LNCAP (cell line): ENCODE results near the gene RNPS1.

Experiments used
- TF ChIP-seq, protein P1 (sequence below): fragments of 450-650 bp; IDR thresholded peaks from 2 replicates; pipeline ENCODE4 v1.5.1; 2017; ENCODE audit warnings: mild to moderate bottlenecking

RNPS1 gene

GRCh38 chr16:2278956-2279800 is 11.3 kb upstream of the RNPS1 start:
- TF ChIP-seq, protein P1, sequence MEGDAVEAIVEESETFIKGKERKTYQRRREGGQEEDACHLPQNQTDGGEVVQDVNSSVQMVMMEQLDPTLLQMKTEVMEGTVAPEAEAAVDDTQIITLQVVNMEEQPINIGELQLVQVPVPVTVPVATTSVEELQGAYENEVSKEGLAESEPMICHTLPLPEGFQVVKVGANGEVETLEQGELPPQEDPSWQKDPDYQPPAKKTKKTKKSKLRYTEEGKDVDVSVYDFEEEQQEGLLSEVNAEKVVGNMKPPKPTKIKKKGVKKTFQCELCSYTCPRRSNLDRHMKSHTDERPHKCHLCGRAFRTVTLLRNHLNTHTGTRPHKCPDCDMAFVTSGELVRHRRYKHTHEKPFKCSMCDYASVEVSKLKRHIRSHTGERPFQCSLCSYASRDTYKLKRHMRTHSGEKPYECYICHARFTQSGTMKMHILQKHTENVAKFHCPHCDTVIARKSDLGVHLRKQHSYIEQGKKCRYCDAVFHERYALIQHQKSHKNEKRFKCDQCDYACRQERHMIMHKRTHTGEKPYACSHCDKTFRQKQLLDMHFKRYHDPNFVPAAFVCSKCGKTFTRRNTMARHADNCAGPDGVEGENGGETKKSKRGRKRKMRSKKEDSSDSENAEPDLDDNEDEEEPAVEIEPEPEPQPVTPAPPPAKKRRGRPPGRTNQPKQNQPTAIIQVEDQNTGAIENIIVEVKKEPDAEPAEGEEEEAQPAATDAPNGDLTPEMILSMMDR: no peak

GRCh38 chr16:2278272-2278608 is 10.3 kb upstream of the RNPS1 start:
- TF ChIP-seq, protein P1: no peak

GRCh38 chr16:2277466-2278271 is 9.7 kb upstream of the RNPS1 start:
- TF ChIP-seq, protein P1: no peak

DNA sequence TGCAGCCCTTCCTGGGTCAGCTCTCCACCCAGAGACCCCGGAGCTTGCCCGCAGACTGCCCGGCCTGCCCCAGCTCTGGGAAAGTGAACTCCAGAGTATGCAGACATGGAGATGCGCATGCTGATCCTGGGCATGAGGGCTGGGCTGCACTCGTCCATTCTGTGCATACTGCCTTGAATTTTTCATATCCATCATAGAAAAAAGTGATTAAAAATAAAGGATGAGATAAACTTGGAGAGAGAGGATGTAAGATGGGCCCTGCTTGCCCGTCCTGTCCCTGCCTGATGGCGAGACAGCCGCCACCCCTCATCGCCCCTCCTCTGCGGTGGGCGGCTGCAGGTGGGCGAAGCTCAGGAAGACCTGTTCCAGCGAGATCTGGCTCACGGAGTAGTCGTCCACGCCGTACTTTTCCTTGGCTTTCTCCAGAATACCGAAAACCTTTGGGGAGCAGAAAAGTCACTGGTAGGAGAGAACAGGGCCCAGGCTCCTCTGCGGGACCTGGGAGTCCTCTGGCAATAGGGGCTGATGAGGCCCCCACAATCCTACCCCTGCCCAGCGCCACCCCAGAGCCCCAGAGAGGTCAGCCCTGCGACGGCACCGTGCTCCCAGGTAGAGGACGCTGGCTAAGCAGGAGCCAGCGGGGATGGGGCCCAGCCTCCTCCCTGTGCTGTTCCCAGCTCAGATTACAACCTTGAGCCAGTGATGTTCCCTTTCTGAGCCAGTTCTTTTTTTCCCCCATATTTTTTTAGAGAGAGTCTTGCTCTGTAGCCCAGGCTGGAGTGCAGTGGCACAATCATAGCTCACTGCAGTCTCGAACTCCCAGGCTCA is 8.7 kb upstream of the RNPS1 start:
- TF ChIP-seq, protein P1: no peak

DNA sequence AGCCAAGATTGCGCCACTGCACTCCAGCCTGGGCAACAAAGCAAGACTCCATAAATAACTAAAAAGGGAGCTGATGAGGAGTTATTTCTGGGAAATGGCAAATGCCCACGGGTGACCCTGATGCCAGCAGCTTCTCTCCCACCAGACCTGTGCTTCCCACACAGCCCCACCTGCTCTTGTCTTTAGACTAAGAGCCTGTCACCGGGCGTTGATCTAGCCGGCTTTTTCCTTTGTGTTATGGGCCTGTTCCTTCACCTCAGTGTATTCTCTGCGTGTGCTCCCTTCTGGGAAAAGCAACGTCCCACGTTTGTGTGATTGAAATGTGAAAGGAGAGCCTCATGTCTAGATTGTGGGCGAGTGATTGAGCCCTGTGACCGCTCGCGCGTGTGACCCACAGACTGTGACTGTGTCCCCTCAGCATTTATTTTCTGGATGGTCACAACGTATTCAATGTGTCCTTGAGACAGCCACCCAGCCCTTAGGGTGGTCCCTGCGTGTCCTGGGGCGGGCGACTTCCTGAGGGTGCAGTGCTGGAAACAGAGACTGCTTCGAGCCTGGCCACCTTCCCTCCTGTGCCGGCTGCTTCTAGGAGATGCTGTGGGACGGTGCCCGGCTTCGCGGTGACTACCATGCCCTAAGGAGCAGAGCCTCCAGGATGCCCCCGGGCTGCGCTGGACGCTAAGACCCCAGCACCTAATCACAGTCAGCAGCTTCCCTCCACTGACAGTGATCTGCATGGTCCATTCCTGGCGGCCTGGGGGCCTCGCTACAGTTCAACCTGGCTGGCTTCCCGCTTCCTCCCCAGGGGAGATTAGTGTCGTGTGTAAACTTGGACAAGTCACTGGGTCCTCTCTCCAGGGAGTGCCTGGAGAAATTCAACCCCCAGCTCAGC is 7.8 kb upstream of the RNPS1 start:
- TF ChIP-seq, protein P1: no peak

GRCh38 chr16:2273931-2274330 is 6.0 kb upstream of the RNPS1 start:
- TF ChIP-seq, protein P1: no peak
